Inflammatory macrophage treated with lipopolysaccharide for 1 hour (primary cell): ENCODE data around the gene BMAL2.

Source experiments
- DNase-seq, 2 donors: peaks; one replicate each; pipeline ENCODE4 v3.0.0-alpha.2; 2020 to 2022

Gene BMAL2

GRCh38 chr12:27361372-27361771, 28.7 kb downstream of the BMAL2 start:
- DNase-seq: no peak

GRCh38 chr12:27366621-27367020, 34.0 kb downstream of the BMAL2 start:
- no peak for DNase-seq

- no peak for DNase-seq
These were observed 34.4 kb downstream of the BMAL2 start for GRCh38 chr12:27367078-27367477.

GRCh38 chr12:27382171-27382795, 49.6 kb downstream of the BMAL2 start:
- DNase-seq: no peak
